K562 treated with DMSO at 1 percent for 12 hours (cell line): Measurements from ENCODE around the gene SDF2. TPM values are rescaled to one million over a fixed set of nuclear protein-coding genes. Genes with fewer than 3 reads are reported as not detected.

Experiments
- total RNA-seq: library from RNA; unstranded; fragments of 300-600 nt; gene quantifications from 2 replicates; pipeline ENCODE4 v1.2.3, GENCODE V29; 2022; ENCODE audit not compliant: insufficient read depth

Gene SDF2, protein sequence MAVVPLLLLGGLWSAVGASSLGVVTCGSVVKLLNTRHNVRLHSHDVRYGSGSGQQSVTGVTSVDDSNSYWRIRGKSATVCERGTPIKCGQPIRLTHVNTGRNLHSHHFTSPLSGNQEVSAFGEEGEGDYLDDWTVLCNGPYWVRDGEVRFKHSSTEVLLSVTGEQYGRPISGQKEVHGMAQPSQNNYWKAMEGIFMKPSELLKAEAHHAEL
- 70.9 and 90.0 TPM in 2 replicates for total RNA-seq

DNA sequence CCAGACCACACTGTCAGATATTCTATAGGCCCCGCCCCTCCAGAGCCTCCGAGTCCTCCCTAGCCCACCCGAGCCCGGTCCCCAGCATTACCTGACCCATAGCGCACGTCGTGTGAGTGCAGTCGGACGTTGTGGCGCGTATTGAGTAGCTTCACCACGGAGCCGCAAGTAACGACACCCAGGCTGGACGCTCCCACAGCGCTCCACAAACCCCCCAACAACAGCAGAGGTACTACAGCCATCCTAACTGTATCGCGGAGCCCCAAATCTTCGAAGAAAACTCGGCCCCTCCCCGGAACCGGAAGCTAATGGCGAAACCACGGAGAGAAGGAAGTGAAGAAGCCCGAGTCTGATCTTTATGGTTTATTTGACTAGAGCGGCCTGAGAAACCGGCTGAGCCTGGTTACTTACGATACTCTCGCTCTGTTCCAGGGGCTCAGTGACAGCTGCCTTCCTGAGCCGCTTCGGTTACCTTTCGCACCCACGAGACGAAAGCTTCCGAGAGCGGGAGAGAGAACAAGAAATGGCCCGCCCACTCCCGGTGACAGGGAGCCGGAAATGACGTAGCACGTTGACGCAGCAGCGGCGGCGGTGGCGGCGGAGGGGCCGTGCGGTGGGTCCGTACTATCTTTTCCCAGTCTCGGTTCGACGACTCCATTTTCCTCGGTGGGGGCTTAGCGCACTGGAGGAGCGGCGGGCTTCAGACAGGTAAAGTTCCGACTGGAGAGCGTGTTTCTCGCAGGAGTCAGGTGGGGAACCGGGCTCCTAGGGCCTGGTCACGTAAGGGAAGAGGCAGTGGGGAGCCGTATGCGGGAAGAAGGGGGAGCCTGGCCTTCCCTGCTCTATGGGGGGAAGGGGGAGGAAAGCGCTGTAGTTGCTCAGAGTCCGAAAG lies at the start of gene SDF2, which contains the start of gene SUPT6H:
TSS of gene SDF2 (minus strand) at position 272 of the 892 bp plus-strand sequence. CDS start at position 242, 30 bp downstream.
TSS of gene SUPT6H (plus strand) at position 571 of the 892 bp plus-strand sequence. CDS start 11,197 bp downstream, outside the sequence.

DNA sequence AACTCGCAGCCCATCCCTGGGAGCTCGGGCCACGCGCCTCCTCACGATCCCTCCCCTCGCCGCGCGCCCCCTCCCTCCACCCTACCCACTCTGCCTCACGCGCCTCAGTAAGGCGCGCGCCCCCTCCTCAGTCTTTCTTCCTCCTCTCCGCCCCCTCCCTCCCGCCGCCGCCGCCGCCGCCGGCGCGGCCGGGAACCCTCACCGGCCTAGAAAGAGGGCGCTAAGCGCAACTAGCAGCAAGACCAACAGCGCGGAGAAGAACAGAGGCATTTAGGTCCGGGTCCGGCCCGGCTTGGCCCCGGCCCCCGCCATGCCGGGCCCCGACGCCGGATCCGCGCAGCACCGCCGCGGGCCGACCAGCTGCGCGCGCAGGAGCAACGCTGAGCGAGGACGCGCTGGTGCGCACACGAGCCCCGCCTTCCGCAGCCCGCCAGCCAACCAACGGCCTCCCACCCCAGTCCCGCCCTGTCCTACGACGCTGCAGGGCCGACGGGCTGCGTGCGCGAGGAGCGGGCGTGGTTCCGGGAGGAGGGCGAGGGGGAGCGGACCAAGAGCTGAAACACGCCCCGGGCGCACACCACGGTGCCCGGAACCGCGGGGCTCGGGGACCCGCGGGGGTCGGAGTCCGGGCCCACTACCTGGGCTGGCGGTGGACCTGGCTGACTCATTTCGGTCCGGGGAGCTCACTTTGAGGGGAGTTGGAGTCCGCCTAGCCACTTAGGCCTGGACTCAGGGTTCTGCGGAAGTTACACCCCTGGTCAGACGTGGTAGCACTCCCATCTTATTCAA lies 16.7 kb downstream of the SDF2 start, which contains the start of gene BLTP2:
TSS of gene BLTP2 (minus strand) at position 372 of the 789 bp plus-strand sequence. CDS start at position 270, 102 bp downstream.

DNA sequence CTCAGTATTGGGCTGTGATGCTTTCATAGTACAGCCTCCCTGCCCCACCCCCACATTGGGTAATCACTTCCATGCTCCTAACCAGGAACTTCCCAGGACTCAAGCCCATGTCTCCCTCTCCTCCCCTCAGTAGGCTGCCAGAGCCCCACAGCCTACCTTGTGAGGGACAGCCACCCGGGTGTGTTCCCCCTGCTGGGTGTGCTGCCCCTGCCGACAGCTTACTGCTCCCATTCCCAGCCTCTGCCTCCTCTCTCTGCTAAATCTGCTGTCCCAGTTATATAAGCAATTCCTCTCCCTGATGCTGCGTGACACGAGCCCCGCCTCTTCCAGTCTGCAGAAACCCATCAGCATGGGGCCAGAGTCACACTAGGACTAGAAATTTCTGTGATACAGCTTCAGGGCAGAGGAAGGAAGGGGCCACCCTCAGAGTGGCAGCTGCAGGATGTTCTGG lies 47.8 kb downstream of the SDF2 start, which contains the start of gene RSKR:
TSS of gene RSKR (minus strand) at position 255 of the 451 bp plus-strand sequence. CDS start at position 231, 24 bp downstream.

DNA sequence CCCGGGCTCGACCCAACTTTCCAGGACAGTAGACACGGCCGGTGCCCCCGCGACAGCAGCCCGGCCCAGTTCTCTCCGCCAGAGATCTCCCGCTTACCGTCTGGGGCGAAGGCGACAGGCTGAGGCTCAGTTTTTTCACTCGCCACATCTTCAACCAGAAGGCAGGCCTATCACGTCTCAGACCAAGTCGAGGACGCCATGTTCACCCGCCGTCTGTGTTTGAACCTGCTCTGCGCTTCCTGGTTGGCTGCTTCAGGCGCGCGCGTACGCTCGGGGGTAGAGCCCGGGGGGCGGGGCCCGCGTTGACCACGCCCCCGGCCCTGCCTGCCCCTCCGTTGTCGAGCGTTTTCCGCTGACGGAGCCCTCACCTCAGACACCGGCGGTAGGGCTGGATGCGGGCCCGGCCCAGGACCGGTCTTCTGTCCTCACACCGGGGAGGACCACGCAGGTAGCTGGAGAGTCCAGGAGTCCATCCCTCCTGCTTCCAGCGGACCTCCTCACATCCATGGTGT lies 62.9 kb downstream of the SDF2 start, which contains the start of gene SPAG5:
TSS of gene SPAG5 (minus strand) at position 227 of the 512 bp plus-strand sequence. CDS start at position 148, 79 bp downstream.

Other genes starting within 250 kb of the SDF2 start
- gene SLC13A2, start 188.3 kb downstream of the SDF2 start, total RNA-seq: not detected in 2 replicates
- gene FOXN1, start 155.6 kb downstream of the SDF2 start, total RNA-seq: not detected in 2 replicates
- 39.8 and 45.5 TPM in 2 replicates for gene UNC119, start 109.3 kb downstream of the SDF2 start, total RNA-seq
- 53.7 and 110 TPM in 2 replicates for gene PIGS, start 90.4 kb downstream of the SDF2 start, total RNA-seq
- 40.3 and 62.1 TPM in 2 replicates for gene ALDOC, start 85.0 kb downstream of the SDF2 start, total RNA-seq
- gene SPAG5, start 62.9 kb downstream of the SDF2 start, total RNA-seq: 98.4 and 152 TPM in 2 replicates
- gene RSKR, start 47.7 kb downstream of the SDF2 start, total RNA-seq: 4.1 and 22.2 TPM in 2 replicates
- 18.5 and 92.2 TPM in 2 replicates for gene BLTP2, start 16.7 kb downstream of the SDF2 start, total RNA-seq
- gene SUPT6H, start 299 bp upstream of the SDF2 start, total RNA-seq: 29.5 and 79.1 TPM in 2 replicates
- 3.8 and 8.4 TPM in 2 replicates for gene PROCA1, start 50.0 kb upstream of the SDF2 start, total RNA-seq
- gene RAB34, start 56.0 kb upstream of the SDF2 start, total RNA-seq: not detected in 2 replicates
- gene RPL23A, start 58.1 kb upstream of the SDF2 start, total RNA-seq: 2,324 and 3,638 TPM in 2 replicates
- 7.9 and 10.9 TPM in 2 replicates for gene TLCD1, start 64.3 kb upstream of the SDF2 start, total RNA-seq
- 2.8 and 3.3 TPM in 2 replicates for gene NEK8, start 66.9 kb upstream of the SDF2 start, total RNA-seq
- gene TRAF4, start 82.1 kb upstream of the SDF2 start, total RNA-seq: 104 and 114 TPM in 2 replicates
- 6.6 and 34.6 TPM in 2 replicates for gene FAM222B, start 180.9 kb upstream of the SDF2 start, total RNA-seq
- gene ERAL1, start 193.1 kb upstream of the SDF2 start, total RNA-seq: 74.7 and 97.3 TPM in 2 replicates
- gene FLOT2, start 235.8 kb upstream of the SDF2 start, total RNA-seq: 151 and 177 TPM in 2 replicates
- 38.6 TPM in 2 replicates for gene DHRS13, start 241.2 kb upstream of the SDF2 start, total RNA-seq